ENCODE measurements around the gene RNPEP.
"Not testable (repeated sequence)": the region's sequence is repeated elsewhere in the genome, so short reads cannot be mapped to it uniquely, and the experiment has no call there.

Gene RNPEP, protein sequence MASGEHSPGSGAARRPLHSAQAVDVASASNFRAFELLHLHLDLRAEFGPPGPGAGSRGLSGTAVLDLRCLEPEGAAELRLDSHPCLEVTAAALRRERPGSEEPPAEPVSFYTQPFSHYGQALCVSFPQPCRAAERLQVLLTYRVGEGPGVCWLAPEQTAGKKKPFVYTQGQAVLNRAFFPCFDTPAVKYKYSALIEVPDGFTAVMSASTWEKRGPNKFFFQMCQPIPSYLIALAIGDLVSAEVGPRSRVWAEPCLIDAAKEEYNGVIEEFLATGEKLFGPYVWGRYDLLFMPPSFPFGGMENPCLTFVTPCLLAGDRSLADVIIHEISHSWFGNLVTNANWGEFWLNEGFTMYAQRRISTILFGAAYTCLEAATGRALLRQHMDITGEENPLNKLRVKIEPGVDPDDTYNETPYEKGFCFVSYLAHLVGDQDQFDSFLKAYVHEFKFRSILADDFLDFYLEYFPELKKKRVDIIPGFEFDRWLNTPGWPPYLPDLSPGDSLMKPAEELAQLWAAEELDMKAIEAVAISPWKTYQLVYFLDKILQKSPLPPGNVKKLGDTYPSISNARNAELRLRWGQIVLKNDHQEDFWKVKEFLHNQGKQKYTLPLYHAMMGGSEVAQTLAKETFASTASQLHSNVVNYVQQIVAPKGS

DNA sequence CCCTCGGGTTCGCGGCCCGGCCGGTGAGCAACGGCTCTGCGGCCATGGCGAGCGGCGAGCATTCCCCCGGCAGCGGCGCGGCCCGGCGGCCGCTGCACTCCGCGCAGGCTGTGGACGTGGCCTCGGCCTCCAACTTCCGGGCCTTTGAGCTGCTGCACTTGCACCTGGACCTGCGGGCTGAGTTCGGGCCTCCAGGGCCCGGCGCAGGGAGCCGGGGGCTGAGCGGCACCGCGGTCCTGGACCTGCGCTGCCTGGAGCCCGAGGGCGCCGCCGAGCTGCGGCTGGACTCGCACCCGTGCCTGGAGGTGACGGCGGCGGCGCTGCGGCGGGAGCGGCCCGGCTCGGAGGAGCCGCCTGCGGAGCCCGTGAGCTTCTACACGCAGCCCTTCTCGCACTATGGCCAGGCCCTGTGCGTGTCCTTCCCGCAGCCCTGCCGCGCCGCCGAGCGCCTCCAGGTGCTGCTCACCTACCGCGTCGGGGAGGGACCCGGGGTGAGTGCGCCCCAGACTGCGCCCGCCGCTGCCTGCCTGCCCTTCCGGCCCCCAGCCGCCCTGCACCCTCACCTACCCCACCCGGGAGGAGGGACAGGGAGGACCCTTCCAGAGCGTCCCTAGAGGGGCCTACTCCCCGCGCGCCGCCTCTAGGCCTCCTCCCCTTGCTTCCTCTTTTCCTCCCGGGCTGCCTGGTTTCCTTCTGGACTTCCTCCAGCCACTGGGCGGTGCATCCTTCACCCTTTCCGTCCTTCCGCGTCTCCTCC lies at the start of gene RNPEP:
Gene RNPEP (plus strand): TSS at position 26 of the 757 bp plus-strand sequence. CDS start 19 bp downstream, at position 45.
- peak; percentile 28 to 69 (median 52) for DNase-seq

GRCh38 chr1:201933840-201934430 lies 48.5 kb upstream of the RNPEP start:
- DNase-seq: no peak

GRCh38 chr1:201937624-201938213 lies 44.7 kb upstream of the RNPEP start:
- DNase-seq: no peak

- no peak for DNase-seq
Measured at GRCh38 chr1:201938440-201939035, 43.9 kb upstream of the RNPEP start.

DNA sequence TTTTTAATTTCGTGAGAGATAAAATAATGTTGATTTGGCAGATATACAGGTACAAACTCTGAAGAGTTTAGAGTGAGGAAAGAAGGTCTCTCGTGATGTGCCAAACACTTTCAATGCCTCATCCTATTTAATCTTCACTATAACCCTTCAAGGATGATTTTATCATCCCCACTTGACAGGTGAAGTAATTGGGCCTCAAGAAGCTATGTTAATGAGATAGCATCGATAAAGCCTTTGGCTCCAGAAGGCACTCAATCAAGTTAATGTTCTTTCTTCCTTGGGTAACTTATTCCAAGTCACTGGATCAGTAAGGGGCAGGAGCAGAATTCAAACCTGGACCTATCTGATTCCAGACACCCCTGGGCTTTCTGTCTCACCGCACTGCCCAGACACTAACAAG lies 43.3 kb upstream of the RNPEP start:
- DNase-seq: no peak

- DNase-seq: no peak
Measured at GRCh38 chr1:201939574-201939973, 42.9 kb upstream of the RNPEP start.

GRCh38 chr1:201940316-201940715 lies 42.1 kb upstream of the RNPEP start:
- DNase-seq: not testable (repeated sequence)

DNA sequence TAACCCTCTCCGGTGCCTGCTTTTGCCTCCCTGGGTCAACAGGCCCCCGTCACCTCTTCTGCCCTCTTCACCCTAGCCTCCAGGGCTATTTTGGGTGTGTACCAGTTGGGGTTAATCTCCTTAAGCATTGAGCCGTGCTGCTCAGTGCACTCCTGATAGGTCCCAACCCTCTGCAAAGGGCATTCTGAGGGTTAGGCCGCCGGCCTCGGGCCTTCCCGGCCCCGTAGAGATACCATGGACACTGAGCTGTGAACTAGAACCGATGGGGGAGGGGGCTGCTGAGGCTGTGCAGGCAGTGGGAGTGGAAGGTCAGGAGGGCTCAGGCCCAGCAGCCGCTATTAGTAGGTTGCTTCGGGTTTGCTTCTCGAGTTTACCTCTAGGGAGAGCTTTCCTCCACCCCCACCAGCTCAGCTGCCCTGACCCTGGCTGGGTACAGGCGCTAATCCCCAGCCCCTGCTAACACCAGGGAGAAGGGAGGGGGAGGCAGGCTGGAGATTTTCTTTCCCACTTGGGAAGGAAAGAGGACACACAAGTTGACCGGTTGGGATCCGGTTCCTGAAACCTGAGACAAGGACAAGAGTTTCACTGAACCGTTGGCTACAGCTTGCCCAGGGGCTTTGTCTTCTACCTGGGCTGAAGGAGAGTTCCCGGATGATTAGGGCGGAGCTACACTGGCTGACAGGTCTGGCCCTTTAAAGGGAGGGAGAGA lies 40.9 kb upstream of the RNPEP start:
- no peak for DNase-seq

DNA sequence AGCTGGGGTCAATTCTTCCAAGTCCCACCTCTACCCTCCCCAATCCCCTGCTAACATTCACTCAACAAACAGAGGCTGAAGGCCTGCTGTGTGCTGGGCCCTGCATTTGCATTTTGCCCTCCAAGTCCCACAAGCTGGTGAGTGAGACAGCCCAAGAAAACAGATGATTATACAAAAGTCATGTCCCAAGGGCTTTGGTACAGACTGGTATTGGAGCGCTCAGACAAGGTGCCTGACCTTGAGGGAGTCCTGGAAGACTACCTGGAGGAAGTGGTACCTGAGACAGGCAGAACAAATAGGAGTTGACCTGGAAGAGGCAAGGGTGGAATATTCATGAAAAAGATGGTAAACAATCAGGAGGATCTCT lies 40.3 kb upstream of the RNPEP start:
- no peak for DNase-seq

DNA sequence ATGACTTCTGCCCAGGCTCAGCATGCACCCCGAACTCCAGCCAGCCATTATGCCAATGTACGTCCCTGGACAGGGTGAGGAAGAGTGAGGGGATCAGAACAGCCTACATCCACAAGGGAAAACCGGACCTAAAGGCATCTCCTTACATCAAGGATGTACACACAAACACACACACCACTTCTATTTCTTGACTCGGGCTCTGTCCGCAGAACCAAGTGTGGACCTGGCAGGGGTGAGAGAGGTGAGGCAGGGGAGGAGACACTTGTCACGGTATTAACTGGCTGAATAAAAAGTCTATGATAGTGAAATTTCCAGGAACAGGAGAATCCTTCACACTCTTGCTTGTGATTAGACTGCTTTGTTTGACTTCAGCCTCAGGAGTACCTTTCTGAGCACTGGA lies 38.4 kb upstream of the RNPEP start:
- no peak for DNase-seq

DNA sequence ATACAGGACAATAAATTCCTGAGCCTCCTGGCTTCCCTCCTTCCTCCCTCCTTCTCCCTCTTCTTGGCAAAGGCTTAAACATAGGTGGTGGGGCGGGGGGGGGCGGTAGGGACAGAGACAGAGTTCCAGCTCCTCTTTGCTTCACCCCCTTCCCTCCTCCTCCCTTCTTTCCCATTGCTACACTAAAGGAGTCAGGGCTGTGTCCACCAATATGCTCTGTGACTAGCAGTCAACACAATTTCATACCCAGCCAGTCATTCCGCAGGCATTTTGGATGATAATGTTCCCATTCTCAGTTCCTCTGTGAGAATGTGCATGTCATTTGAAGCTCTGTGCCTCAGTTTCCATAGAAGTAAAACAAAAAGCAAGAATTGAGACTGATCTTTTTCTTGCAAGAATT lies 37.8 kb upstream of the RNPEP start:
- no peak for DNase-seq

- no peak for DNase-seq
Measured at GRCh38 chr1:201945157-201945556, 37.3 kb upstream of the RNPEP start.

- DNase-seq: no peak
Measured at GRCh38 chr1:201945863-201946223, 36.6 kb upstream of the RNPEP start.

GRCh38 chr1:201946224-201946908 lies 36.1 kb upstream of the RNPEP start, which contains the start of gene LMOD1:
Gene LMOD1, minus strand, starts transcription at chr1:201946548. Its CDS starts 208 bp downstream, at chr1:201946340.
- DNase-seq: no peak

DNA sequence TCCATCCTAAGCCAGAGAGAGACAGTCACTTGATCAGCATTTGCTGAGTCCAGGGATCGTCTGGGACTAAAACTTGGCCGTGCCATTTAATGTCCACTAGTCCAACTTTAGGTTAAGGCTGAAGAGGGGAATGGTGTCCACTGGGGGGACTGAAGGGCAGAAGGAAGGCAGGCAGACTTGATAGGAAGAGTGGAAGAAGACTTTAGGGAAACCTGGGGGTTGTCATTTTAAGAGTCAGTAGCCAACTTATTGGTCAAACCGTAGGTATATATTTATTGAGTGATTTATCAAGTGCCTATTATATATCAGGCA lies 34.8 kb upstream of the RNPEP start:
- DNase-seq: no peak

- no peak for DNase-seq
Measured at GRCh38 chr1:201949491-201949890, 33.0 kb upstream of the RNPEP start.

GRCh38 chr1:201954263-201955008 lies 28.0 kb upstream of the RNPEP start:
- DNase-seq: no peak

GRCh38 chr1:201955009-201955728 lies 27.3 kb upstream of the RNPEP start, which contains the start of gene TIMM17A:
Gene TIMM17A, plus strand, starts transcription at chr1:201955503. Its CDS starts 24 bp downstream, at chr1:201955527.
- peak; percentile 82 to 91 (median 88) for DNase-seq

GRCh38 chr1:201955729-201956143 lies 26.7 kb upstream of the RNPEP start:
- DNase-seq: no peak

GRCh38 chr1:201958348-201958747 lies 24.1 kb upstream of the RNPEP start:
- DNase-seq: no peak

Measured in stimulated activated naive CD4-positive, alpha-beta T cell (primary cell).